Esophagus squamous epithelium (tissue), 5 donors: ENCODE results near the gene ZNF330. TPM values are rescaled to one million over a fixed set of nuclear protein-coding genes. Genes with fewer than 3 reads are reported as not detected.

Experiments used
- DNase-seq: peaks from one replicate; lab custom pipeline; 2025; lab: John Stamatoyannopoulos, UW
- H3K27ac ChIP-seq, 4 donors: fragments of 200-600 bp; sonication (generic); one replicate each; pipeline ENCODE4 v1.5.1; 2016 to 2019; ENCODE audit warnings: mild to moderate bottlenecking in 1 of 4
- H3K27me3 ChIP-seq, 4 donors: fragments of 200-600 bp; sonication (generic); 1 replicate in 3 of 4; 2 replicates in 1 of 4; pipeline versions ENCODE4 v1.5.1 to v1.6.0; 2017 to 2021; ENCODE audit warnings: antibody characterized with exemption in 1 of 4
- H3K36me3 ChIP-seq, 3 donors: fragments of 200-600 bp; sonication (generic); one replicate each; pipeline ENCODE4 v1.5.1; 2016 to 2019
- H3K4me1 ChIP-seq, 3 donors: fragments of 200-600 bp; sonication (generic); one replicate each; pipeline ENCODE4 v1.5.1; 2017 to 2019
- H3K4me3 ChIP-seq, 4 donors: fragments of 200-600 bp; sonication (generic); 1 replicate in 3 of 4; 2 replicates in 1 of 4; pipeline ENCODE4 v1.5.1; 2016 to 2019; ENCODE audit warnings: mild to moderate bottlenecking in 2 of 4, moderate library complexity in 1 of 4
- H3K9me3 ChIP-seq, 3 donors: fragments of 200-600 bp; sonication (generic); one replicate each; pipeline ENCODE4 v1.5.1; 2016 to 2019
- POLR2A ChIP-seq, 4 donors: fragments of 450-650 bp; IDR thresholded peaks; one replicate each; pipeline ENCODE4 v1.6.1; 2017; ENCODE audit warnings: antibody characterized with exemption in 4 of 4, mild to moderate bottlenecking in 4 of 4, moderate library complexity in 3 of 4
- WGBS, 2 donors: methylation state at CpG; one replicate each; pipeline ENCODE4 v1.1.5; 2018; 5-methylcytosine and 5-hydroxymethylcytosine counted together
- intact Hi-C: fragments of 100-400 bp; cut with DNase I; formaldehyde crosslinking; loops from one replicate; pipeline ENCODE4 v1.15.0; 2022
- total RNA-seq, 4 donors: library from RNA; depleted of rRNA; stranded (reverse); fragments of >200 nt; gene quantifications; one replicate each; pipeline ENCODE4 v1.1.0, GENCODE V29; 2016
- TF ChIP-seq, protein P1 (sequence below), 6 experiments: fragments of 450-650 bp in 4 of 6; fragments of 200-600 bp in 2 of 6; sonication (generic) in 2 of 6; IDR thresholded peaks; one replicate each; pipeline ENCODE4 v1.5.1; 2016 to 2019; ENCODE audit warnings: antibody characterized with exemption in 6 of 6, mild to moderate bottlenecking in 4 of 6, moderate library complexity in 4 of 6
- donor health status: DM: yes; HTN: yes; CAD: no.

ZNF330 gene
- total RNA-seq, 4 donors from 2014 or later: 12.3 to 27.5 (median 22.3) TPM

DNA sequence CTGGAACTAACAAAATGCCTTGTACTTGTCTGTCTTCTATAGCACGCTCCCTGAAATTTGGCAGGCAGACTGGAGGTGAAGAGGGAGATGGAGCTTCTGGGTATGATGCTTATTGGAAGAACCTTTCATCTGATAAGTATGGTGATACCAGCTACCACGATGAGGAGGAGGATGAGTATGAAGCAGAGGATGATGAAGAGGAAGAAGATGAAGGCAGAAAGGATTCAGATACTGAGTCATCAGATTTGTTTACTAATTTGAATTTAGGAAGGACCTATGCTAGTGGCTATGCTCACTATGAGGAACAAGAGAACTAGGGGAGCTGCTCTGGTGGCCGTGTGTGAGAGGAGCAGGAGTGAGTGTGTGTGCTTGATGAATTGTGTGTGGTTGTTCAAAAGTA, 13.0 kb downstream of the ZNF330 start:
- TF ChIP-seq, protein P1, sequence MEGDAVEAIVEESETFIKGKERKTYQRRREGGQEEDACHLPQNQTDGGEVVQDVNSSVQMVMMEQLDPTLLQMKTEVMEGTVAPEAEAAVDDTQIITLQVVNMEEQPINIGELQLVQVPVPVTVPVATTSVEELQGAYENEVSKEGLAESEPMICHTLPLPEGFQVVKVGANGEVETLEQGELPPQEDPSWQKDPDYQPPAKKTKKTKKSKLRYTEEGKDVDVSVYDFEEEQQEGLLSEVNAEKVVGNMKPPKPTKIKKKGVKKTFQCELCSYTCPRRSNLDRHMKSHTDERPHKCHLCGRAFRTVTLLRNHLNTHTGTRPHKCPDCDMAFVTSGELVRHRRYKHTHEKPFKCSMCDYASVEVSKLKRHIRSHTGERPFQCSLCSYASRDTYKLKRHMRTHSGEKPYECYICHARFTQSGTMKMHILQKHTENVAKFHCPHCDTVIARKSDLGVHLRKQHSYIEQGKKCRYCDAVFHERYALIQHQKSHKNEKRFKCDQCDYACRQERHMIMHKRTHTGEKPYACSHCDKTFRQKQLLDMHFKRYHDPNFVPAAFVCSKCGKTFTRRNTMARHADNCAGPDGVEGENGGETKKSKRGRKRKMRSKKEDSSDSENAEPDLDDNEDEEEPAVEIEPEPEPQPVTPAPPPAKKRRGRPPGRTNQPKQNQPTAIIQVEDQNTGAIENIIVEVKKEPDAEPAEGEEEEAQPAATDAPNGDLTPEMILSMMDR (IDR thresholded peaks at IDR 0.05): no peak
- TF ChIP-seq POLR2A (IDR thresholded peaks at IDR 0.05): no peak
- whole genome bisulfite sequencing, 2 donors: 88 to 89% methylated on average over 3 of the region's 3 CpGs
- peaks cover 0 to 74% (median 6%) of the 10 kb centered on the region in 3 donors for H3K36me3 ChIP-seq

DNA sequence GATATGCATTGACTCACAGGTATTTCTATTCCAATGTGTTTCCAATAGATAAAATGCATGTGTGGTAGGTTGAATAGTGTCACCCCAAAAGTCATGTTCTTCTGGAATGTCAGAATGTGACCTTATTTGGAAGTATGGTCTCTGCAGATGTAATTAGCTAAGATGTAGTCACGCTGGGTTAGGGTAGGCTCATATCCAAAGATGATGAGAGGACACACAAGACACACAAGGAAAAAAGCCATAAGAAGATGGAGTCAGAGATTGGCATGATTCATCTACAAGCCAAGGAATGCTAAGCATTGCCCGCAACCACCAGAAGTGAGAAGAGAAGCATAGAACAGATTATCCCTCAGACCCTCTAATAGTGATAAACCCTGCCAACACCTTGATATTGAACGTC, 17.5 kb downstream of the ZNF330 start:
- WGBS, 2 donors: 58 to 75% methylated on average over 3 of the region's 3 CpGs
- no peak overlapping the region for H3K4me3 ChIP-seq
- intact Hi-C loops: no loop called here
- TF ChIP-seq, protein P1 (IDR thresholded peaks at IDR 0.05): no peak
- TF ChIP-seq POLR2A (IDR thresholded peaks at IDR 0.05): no peak
- H3K36me3 ChIP-seq: peaks cover 0 to 29% (median 6%) of the 10 kb centered on the region in 3 donors
- H3K4me1 ChIP-seq: no peaks in the 10 kb centered on the region
- H3K27ac ChIP-seq: no peak overlapping the region
- no peak for DNase-seq
- H3K27me3 ChIP-seq: no peaks in the 10 kb centered on the region
- H3K9me3 ChIP-seq: no peaks in the 10 kb centered on the region

More for the DNA sequence above, 13.0 kb downstream of the ZNF330 start:
- DNase-seq: no peak
- intact Hi-C loops: no loop called here
- H3K27ac ChIP-seq: no peak overlapping the region
- no peak overlapping the region for H3K4me3 ChIP-seq
- H3K27me3 ChIP-seq: no peaks in the 10 kb centered on the region
- no peaks in the 10 kb centered on the region for H3K4me1 ChIP-seq
- no peaks in the 10 kb centered on the region for H3K9me3 ChIP-seq

DNA sequence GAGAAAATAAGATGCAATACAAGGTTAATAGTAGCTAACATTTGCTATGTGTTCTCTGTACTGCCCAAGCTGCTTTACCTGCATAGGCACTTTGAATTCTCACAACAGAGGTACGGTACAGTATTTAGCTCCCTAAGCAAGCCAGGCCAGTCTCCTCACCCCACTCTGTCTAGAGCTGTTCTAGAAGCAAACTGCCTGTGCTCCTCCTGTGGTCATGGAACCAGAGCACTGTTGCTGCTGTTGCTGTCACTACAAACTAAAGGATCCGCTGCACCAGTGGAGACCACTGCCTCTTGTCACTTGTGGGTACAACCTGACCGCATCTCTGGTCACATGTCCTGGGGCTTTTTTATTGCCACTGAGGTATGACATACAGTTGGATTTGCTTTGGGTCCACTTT, 19.6 kb downstream of the ZNF330 start:
- 70 to 95% methylated on average over 2 to 3 of the region's 3 CpGs for WGBS, 2 donors
- Histone ChIP-seq H3K36me3 (peaks cover 0 to 8% (median 0%) of the 10 kb centered on the region in 3 donors), H3K4me1 (no peaks in the 10 kb centered on the region), H3K4me3 (no peak overlapping the region), H3K27me3 (no peaks in the 10 kb centered on the region), H3K9me3 (no peaks in the 10 kb centered on the region), H3K27ac (no peak overlapping the region)
- intact Hi-C loops: no loop called here
- TF ChIP-seq POLR2A (IDR thresholded peaks at IDR 0.05): no peak
- TF ChIP-seq, protein P1 (IDR thresholded peaks at IDR 0.05): no peak
- DNase-seq: no peak

DNA sequence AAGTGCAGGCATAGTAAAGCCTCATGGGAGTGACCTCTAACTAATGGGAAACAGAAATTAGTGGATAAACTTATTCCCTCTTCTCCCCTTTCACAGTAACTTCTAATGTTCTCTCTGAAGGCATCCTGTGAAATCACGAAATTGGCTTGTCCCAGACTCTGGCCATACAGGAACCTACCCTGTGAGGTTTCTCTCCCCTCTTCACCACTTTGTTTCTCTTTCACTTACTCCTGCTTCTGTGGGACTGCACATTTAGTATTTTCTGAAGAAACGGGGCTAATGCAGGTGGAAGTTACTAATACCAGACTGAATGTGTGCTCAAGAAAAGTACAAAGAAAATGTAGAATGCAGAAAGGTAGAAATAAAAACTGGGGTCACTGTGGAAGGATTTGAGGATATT, 20.0 kb downstream of the ZNF330 start:
- 39 to 56% methylated on average over 2 of the region's 2 CpGs for WGBS, 2 donors
- DNase-seq: no peak
- no peaks in the 10 kb centered on the region for H3K9me3 ChIP-seq
- intact Hi-C loops: no loop called here
- no peak for TF ChIP-seq POLR2A (IDR thresholded peaks at IDR 0.05)
- TF ChIP-seq, protein P1 (IDR thresholded peaks at IDR 0.05): no peak
- H3K36me3 ChIP-seq: peaks cover 0 to 4% (median 0%) of the 10 kb centered on the region in 3 donors
- no peak overlapping the region for H3K4me3 ChIP-seq
- no peaks in the 10 kb centered on the region for H3K4me1 ChIP-seq
- no peak overlapping the region for H3K27ac ChIP-seq
- H3K27me3 ChIP-seq: no peaks in the 10 kb centered on the region

DNA sequence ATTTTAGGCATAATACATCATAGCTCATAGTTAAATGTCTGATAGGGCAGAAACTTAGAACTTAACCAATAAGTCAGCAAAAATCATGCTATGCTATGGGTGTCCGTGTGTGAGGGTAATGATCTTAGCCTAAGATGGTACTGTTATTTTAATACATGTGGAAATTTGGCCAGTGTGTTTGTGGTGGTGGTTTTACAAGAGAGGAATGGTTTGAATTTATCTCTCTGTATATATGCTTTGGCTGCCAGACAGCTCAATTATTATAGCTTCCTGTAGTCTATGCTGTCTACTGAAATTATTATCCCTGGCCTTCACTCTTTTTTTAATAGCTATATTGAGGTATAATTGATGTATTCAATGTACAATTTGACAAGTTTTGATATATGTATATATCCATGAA, 21.3 kb downstream of the ZNF330 start:
- Histone ChIP-seq H3K27ac (no peak overlapping the region), H3K4me3 (no peak overlapping the region), H3K27me3 (no peaks in the 10 kb centered on the region), H3K36me3 (no peaks in the 10 kb centered on the region), H3K9me3 (no peaks in the 10 kb centered on the region), H3K4me1 (no peaks in the 10 kb centered on the region)
- 52 to 64% methylated on average over 1 of the region's 1 CpG for WGBS, 2 donors
- DNase-seq: no peak
- intact Hi-C loops: no loop called here
- no peak for TF ChIP-seq POLR2A (IDR thresholded peaks at IDR 0.05)
- TF ChIP-seq, protein P1 (IDR thresholded peaks at IDR 0.05): no peak
